Esophagus squamous epithelium (tissue), 5 donors: Measurements from ENCODE around the gene ZC3H14. TPM values are rescaled to one million over a fixed set of nuclear protein-coding genes. Genes with fewer than 3 reads are reported as not detected.
A peak's percentile ranks its signal among the peaks of the same experiment; 100 is the strongest.

ENCODE experiments used
- DNase-seq: peaks from one replicate; lab custom pipeline; 2025; lab: John Stamatoyannopoulos, UW
- H3K27ac ChIP-seq, 4 donors: fragments of 200-600 bp; sonication (generic); one replicate each; pipeline ENCODE4 v1.5.1; 2016 to 2019; ENCODE audit warnings: mild to moderate bottlenecking in 1 of 4
- H3K27me3 ChIP-seq, 4 donors: fragments of 200-600 bp; sonication (generic); 1 replicate in 3 of 4; 2 replicates in 1 of 4; pipeline versions ENCODE4 v1.5.1 to v1.6.0; 2017 to 2021; ENCODE audit warnings: antibody characterized with exemption in 1 of 4
- H3K36me3 ChIP-seq, 3 donors: fragments of 200-600 bp; sonication (generic); one replicate each; pipeline ENCODE4 v1.5.1; 2016 to 2019
- H3K4me1 ChIP-seq, 3 donors: fragments of 200-600 bp; sonication (generic); one replicate each; pipeline ENCODE4 v1.5.1; 2017 to 2019
- H3K4me3 ChIP-seq, 4 donors: fragments of 200-600 bp; sonication (generic); 1 replicate in 3 of 4; 2 replicates in 1 of 4; pipeline ENCODE4 v1.5.1; 2016 to 2019; ENCODE audit warnings: mild to moderate bottlenecking in 2 of 4, moderate library complexity in 1 of 4
- H3K9me3 ChIP-seq, 3 donors: fragments of 200-600 bp; sonication (generic); one replicate each; pipeline ENCODE4 v1.5.1; 2016 to 2019
- CTCF ChIP-seq, 6 experiments: fragments of 450-650 bp in 4 of 6; fragments of 200-600 bp in 2 of 6; sonication (generic) in 2 of 6; IDR thresholded peaks; one replicate each; pipeline ENCODE4 v1.5.1; 2016 to 2019; ENCODE audit warnings: antibody characterized with exemption in 6 of 6, mild to moderate bottlenecking in 4 of 6, moderate library complexity in 4 of 6
- POLR2A ChIP-seq, 4 donors: fragments of 450-650 bp; IDR thresholded peaks; one replicate each; pipeline ENCODE4 v1.6.1; 2017; ENCODE audit warnings: antibody characterized with exemption in 4 of 4, mild to moderate bottlenecking in 4 of 4, moderate library complexity in 3 of 4
- WGBS, 2 donors: methylation state at CpG; one replicate each; pipeline ENCODE4 v1.1.5; 2018; 5-methylcytosine and 5-hydroxymethylcytosine counted together
- intact Hi-C: fragments of 100-400 bp; cut with DNase I; formaldehyde crosslinking; loops from one replicate; pipeline ENCODE4 v1.15.0; 2022
- total RNA-seq, 4 donors: library from RNA; depleted of rRNA; stranded (reverse); fragments of >200 nt; gene quantifications; one replicate each; pipeline ENCODE4 v1.1.0, GENCODE V29; 2016
- donor health status: DM: yes; HTN: yes; CAD: no.

Gene ZC3H14
- total RNA-seq, 4 donors from 2014 or later, result 28.3 to 52.3 (median 36.1) TPM

DNA sequence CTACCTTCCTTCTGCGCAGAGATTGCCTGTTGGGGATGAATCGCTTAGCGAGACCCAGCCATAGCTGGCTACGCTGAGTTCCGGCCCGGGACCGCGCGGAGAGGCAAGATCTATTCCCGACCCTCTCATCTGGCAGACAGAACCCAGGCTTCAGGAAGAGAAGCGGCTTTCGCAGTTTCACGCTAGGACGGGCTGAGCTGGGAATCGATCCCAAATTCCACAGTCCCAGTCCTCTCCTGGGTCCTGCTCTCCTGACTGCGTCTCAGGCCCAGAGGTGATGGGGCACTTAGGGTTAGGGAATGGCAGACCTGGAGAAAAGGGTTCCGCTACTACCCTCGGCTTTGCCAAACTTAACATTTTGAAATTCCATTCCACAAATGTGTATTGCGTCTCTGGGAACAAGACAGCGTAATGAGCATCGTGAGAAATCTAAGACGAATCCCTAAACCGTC, 10.8 kb upstream of the ZC3H14 start:
- peaks cover 0 to 3% (median 0%) of the 10 kb centered on the region in 4 donors for H3K27me3 ChIP-seq
- peak overlapping the region; percentile 38 to 72 (median 64) for H3K4me3 ChIP-seq
- H3K9me3 ChIP-seq, result no peaks in the 10 kb centered on the region
- no peak for TF ChIP-seq POLR2A (IDR thresholded peaks at IDR 0.05)
- TF ChIP-seq CTCF (IDR thresholded peaks at IDR 0.05), result no peak
- peaks cover 7 to 56% (median 9%) of the 10 kb centered on the region in 3 donors for H3K4me1 ChIP-seq
- 17 to 19% methylated on average over 10 to 18 of the region's 23 CpGs for WGBS, 2 donors
- no peak for DNase-seq
- peaks cover 0 to 35% (median 0%) of the 10 kb centered on the region in 3 donors for H3K36me3 ChIP-seq
- intact Hi-C loops, result loop anchor here (10.0 kb wide), 1 partner anchor 57 kb away; no protein-coding TSS in a partner anchor
- peak overlapping the region; percentile 56 to 81 (median 78) for H3K27ac ChIP-seq

GRCh38 chr14:88552876-88553275, 10.0 kb upstream of the ZC3H14 start:
- peaks cover 0 to 26% (median 0%) of the 10 kb centered on the region in 3 donors for H3K36me3 ChIP-seq
- H3K9me3 ChIP-seq, result no peaks in the 10 kb centered on the region
- 70 to 73% methylated on average over 2 of the region's 2 CpGs for WGBS, 2 donors
- no peak for DNase-seq
- H3K4me3 ChIP-seq, result no peak overlapping the region
- H3K4me1 ChIP-seq, result peaks cover 7 to 56% (median 9%) of the 10 kb centered on the region in 3 donors
- H3K27me3 ChIP-seq, result peaks cover 0 to 3% (median 0%) of the 10 kb centered on the region in 4 donors
- intact Hi-C loops, result loop anchor here (10.0 kb wide), 1 partner anchor 58 kb away; no protein-coding TSS in a partner anchor
- no peak overlapping the region for H3K27ac ChIP-seq
- TF ChIP-seq POLR2A (IDR thresholded peaks at IDR 0.05), result no peak
- TF ChIP-seq CTCF (IDR thresholded peaks at IDR 0.05), result no peak

DNA sequence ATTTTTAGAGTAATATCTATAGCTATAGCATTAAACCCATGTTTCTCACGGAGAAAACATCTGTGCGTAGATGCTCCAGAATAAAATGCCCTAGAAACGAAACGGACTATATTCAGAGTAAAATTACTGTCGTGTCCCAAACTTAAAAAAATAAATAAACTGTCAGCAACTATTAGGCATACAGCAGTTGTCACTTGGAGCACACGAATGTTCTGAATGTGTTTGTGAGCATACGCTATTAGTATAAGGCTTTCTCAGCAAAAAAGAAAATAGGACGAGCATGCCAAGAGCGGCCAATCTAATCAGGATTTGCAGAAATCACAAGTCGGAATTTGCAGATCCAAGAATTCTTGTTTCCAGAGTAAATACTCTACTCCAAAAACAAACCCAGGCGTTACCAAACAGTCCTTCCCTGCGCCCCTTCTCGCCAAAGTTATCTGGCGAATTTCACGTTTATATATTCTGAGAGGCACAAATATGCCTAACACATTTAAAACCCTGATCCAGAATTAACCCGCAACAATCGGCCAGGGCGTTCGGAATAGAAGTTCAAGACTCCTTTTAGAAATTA, 8.9 kb upstream of the ZC3H14 start:
- Histone ChIP-seq H3K27me3 (peaks cover 0 to 3% (median 0%) of the 10 kb centered on the region in 4 donors), H3K4me1 (peaks cover 7 to 56% (median 9%) of the 10 kb centered on the region in 3 donors), H3K27ac (peak overlapping the region; percentile 84 to 94 (median 92)), H3K36me3 (peaks cover 0 to 15% (median 0%) of the 10 kb centered on the region in 3 donors), H3K4me3 (peak overlapping the region; percentile 60 to 89 (median 74)), H3K9me3 (no peaks in the 10 kb centered on the region)
- WGBS, 2 donors, result 5% methylated on average over 19 of the region's 19 CpGs
- TF ChIP-seq CTCF (IDR thresholded peaks at IDR 0.05), result no peak
- TF ChIP-seq POLR2A (IDR thresholded peaks at IDR 0.05), result no peak
- no peak for DNase-seq
- intact Hi-C loops, result loop anchor here (10.0 kb wide), 1 partner anchor 59 kb away; no protein-coding TSS in a partner anchor

DNA sequence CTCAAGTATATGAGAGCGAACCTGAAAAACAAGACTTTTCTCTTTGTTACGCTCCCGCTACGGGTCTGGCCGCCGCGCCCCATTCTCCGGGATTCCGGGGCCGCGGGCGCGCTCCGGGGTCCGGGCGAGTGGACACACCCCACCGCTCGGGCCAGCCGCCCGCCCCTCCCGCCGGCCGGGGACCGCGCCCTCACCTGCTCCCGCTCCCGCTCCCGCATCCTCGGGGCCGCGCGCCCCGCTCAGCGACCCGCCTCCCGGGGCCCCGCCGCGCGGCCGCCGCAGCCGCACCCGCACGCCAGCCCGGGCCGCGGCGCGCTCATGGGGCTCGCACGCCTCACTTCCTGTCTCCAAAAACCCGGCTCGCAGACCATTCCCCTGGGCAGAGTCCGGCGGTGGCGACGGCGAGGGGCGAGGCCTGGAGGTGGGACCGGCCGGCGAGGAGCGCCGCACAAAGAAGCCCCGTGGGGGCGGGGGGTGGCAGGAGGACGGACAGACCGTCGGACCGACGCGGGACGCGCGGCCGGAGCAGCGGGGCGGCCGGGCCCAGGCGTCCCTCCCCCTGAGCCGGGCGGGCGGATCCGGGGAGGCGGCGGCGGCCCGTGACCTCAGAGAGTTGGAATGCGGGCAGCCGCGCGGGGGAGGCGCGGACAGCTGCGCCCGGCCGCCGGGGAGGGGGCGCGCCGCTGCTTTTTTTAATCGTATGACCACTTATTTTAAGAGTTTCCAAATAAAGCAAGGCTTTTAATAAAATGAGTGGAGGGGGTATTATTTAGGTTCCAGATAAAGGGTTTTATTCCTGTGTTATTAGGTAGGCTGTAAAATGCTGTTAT, 8.2 kb upstream of the ZC3H14 start, which contains the start of gene PTPN21:
Gene PTPN21 (minus strand): TSS at position 551 of the 830 bp plus-strand sequence. CDS start 4,590 bp downstream, outside the sequence.
- Histone ChIP-seq H3K9me3 (no peaks in the 10 kb centered on the region), H3K4me1 (peaks cover 7 to 56% (median 9%) of the 10 kb centered on the region in 3 donors), H3K27ac (peak within 1 kb of the TSS; percentile 84 to 94 (median 92)), H3K36me3 (peaks cover 0 to 8% (median 0%) of the 10 kb centered on the region in 3 donors), H3K4me3 (peak within 1 kb of the TSS; percentile 60 to 89 (median 74)), H3K27me3 (peaks cover 0 to 3% (median 0%) of the 10 kb centered on the region in 4 donors)
- intact Hi-C loops, result loop anchor here (10.0 kb wide), 1 partner anchor 60 kb away; no protein-coding TSS in a partner anchor
- peak in 2 of 4 donors; percentile 15 to 45 for TF ChIP-seq POLR2A (IDR thresholded peaks at IDR 0.05)
- TF ChIP-seq CTCF (IDR thresholded peaks at IDR 0.05), result peak in 1 of 6 experiments; percentile 5
- no peak for DNase-seq
- 0 to 1% methylated on average over 20 to 23 of the region's 103 CpGs for WGBS, 2 donors
